Measurements from ENCODE around the gene ALPL. TPM values are rescaled to one million over a fixed set of nuclear protein-coding genes. Genes with fewer than 3 reads are reported as not detected.
"Not testable (repeated sequence)": the region's sequence is repeated elsewhere in the genome, so short reads cannot be mapped to it uniquely, and the experiment has no call there.

The ALPL gene
- total RNA-seq, 4 donors from 2014 or later: 1.6 to 8.6 (median 1.8) TPM

- no peak overlapping the region for H3K4me3 ChIP-seq
- TF ChIP-seq POLR2A (IDR thresholded peaks at IDR 0.05) (no peak), EP300 (IDR thresholded peaks at IDR 0.05; ENCODE audit: low read depth) (no peak)
- no peaks in the 10 kb centered on the region for H3K27me3 ChIP-seq
- H3K36me3 ChIP-seq: no peaks in the 10 kb centered on the region
- 52 to 72% methylated on average over 8 to 13 of the region's 13 CpGs for WGBS, 2 donors (ENCODE audit: low coverage in 1 of 2)
- no peaks in the 10 kb centered on the region for H3K9me3 ChIP-seq
- no peak for DNase-seq
- peak overlapping the region in 1 of 4 donors; percentile 17 for H3K27ac ChIP-seq
- H3K4me1 ChIP-seq: peaks cover 0 to 3% (median 0%) of the 10 kb centered on the region in 4 donors
- intact Hi-C loops (cut with DNase I; ENCODE audit: low total_unique reads): loop anchor here (10.0 kb wide), 1 partner anchor 127 kb away; no protein-coding TSS in a partner anchor
- in situ Hi-C loops (cut with MboI; ENCODE audit: low pct_ligation_motif_present in 1 of 4, low pct_unique_long_range_greater_than_20kb in 1 of 4, low sequenced_read_pairs in 3 of 4): loop anchor here in 3 of 4 donors (25.0 kb wide), 1 partner anchor 144 kb away; the partner anchor contains the start of gene RAP1GAP (in 3 of the 3)
These were observed 8.6 kb downstream of the ALPL start for GRCh38 chr1:21517660-21518480.

- no peak for DNase-seq
- Histone ChIP-seq H3K4me3 (no peak overlapping the region), H3K27me3 (no peaks in the 10 kb centered on the region), H3K36me3 (no peaks in the 10 kb centered on the region), H3K27ac (no peak overlapping the region), H3K4me1 (peaks cover 0 to 3% (median 0%) of the 10 kb centered on the region in 4 donors), H3K9me3 (no peaks in the 10 kb centered on the region)
- in situ Hi-C loops (cut with MboI; ENCODE audit: low pct_ligation_motif_present in 1 of 4, low pct_unique_long_range_greater_than_20kb in 1 of 4, low sequenced_read_pairs in 3 of 4) (loop anchor here in 3 of 4 donors (25.0 kb wide), 1 partner anchor 143 kb away; the partner anchor contains the start of gene RAP1GAP (in 3 of the 3)), intact Hi-C loops (cut with DNase I; ENCODE audit: low total_unique reads) (loop anchor here (10.0 kb wide), 1 partner anchor 126 kb away; no protein-coding TSS in a partner anchor)
- 87 to 93% methylated on average over 11 to 16 of the region's 16 CpGs for WGBS, 2 donors (ENCODE audit: low coverage in 1 of 2)
- no peak for TF ChIP-seq POLR2AphosphoS5 (IDR thresholded peaks at IDR 0.05)
- TF ChIP-seq CTCF (IDR thresholded peaks at IDR 0.05): no peak
- TF ChIP-seq POLR2A (IDR thresholded peaks at IDR 0.05): no peak
- no peak for TF ChIP-seq EP300 (IDR thresholded peaks at IDR 0.05; ENCODE audit: low read depth)
These were observed 9.7 kb downstream of the ALPL start for GRCh38 chr1:21518774-21519455.

DNA sequence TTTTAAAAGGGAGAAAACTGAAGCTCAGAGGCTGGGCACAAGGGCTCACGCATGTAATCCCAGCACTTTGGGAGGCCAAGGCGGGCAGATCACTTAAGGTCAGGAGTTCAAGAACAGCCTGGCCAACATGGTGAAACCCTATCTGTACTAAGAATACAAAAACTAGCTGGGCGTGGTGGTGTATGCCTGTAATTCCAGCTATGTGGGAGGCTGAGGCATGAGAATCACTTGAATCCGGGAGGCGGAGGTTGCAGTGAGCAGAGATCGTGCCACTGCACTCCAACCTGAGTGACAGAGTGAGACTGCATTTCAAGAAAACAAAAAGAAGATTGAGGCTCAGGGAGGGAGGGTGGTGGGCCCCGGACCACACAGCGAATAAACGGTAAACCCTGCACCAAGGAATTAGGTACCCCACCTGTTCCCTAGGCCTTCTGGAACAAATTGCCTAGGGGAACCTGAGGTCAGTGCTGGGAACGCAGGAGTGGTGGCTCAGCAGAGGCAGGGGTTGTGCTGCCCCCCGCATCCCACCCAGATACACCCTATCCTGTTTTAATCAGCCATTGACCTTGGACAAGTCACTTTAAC is 10.4 kb downstream of the ALPL start:
- intact Hi-C loops (cut with DNase I; ENCODE audit: low total_unique reads): loop anchor here (10.0 kb wide), 1 partner anchor 125 kb away; no protein-coding TSS in a partner anchor
- WGBS, 2 donors (ENCODE audit: low coverage in 1 of 2): 93% methylated on average over 11 of the region's 11 CpGs; no CpG with 5 or more reads in 1 of the 2 donors
- in situ Hi-C loops (cut with MboI; ENCODE audit: low pct_ligation_motif_present in 1 of 4, low pct_unique_long_range_greater_than_20kb in 1 of 4, low sequenced_read_pairs in 3 of 4): loop anchor here in 3 of 4 donors (25.0 kb wide), 1 partner anchor 143 kb away; the partner anchor contains the start of gene RAP1GAP (in 3 of the 3)

GRCh38 chr1:21520899-21521716 is 11.9 kb downstream of the ALPL start:
- TF ChIP-seq POLR2A (IDR thresholded peaks at IDR 0.05) (no peak), POLR2AphosphoS5 (IDR thresholded peaks at IDR 0.05) (no peak), EP300 (IDR thresholded peaks at IDR 0.05; ENCODE audit: low read depth) (no peak), CTCF (IDR thresholded peaks at IDR 0.05) (no peak)
- Histone ChIP-seq H3K9me3 (no peaks in the 10 kb centered on the region), H3K4me1 (peaks cover 0 to 3% (median 0%) of the 10 kb centered on the region in 4 donors), H3K27ac (no peak overlapping the region), H3K27me3 (no peaks in the 10 kb centered on the region), H3K36me3 (no peaks in the 10 kb centered on the region), H3K4me3 (no peak overlapping the region)
- intact Hi-C loops (cut with DNase I; ENCODE audit: low total_unique reads) (no loop called here), in situ Hi-C loops (cut with MboI; ENCODE audit: low pct_ligation_motif_present in 1 of 4, low pct_unique_long_range_greater_than_20kb in 1 of 4, low sequenced_read_pairs in 3 of 4) (loop anchor here in 3 of 4 donors (25.0 kb wide), 1 partner anchor 141 kb away; the partner anchor contains the start of gene RAP1GAP (in 3 of the 3))
- 81 to 83% methylated on average over 8 to 16 of the region's 16 CpGs for WGBS, 2 donors (ENCODE audit: low coverage in 1 of 2)
- DNase-seq: no peak

More for the DNA sequence above, 10.4 kb downstream of the ALPL start:
- not testable (repeated sequence) for H3K27me3 ChIP-seq, H3K4me1 ChIP-seq, H3K4me3 ChIP-seq, DNase-seq, H3K36me3 ChIP-seq, H3K27ac ChIP-seq, H3K9me3 ChIP-seq
